Measurements from ENCODE around the gene ARHGAP23. TPM values are rescaled to one million over a fixed set of nuclear protein-coding genes. Genes with fewer than 3 reads are reported as not detected.

The ARHGAP23 gene
- total RNA-seq = 10 to 100 TPM in 6 of 8 experiments, 1 to 10 TPM in 2; 5.2 to 21.1 (median 14.0) TPM

DNA sequence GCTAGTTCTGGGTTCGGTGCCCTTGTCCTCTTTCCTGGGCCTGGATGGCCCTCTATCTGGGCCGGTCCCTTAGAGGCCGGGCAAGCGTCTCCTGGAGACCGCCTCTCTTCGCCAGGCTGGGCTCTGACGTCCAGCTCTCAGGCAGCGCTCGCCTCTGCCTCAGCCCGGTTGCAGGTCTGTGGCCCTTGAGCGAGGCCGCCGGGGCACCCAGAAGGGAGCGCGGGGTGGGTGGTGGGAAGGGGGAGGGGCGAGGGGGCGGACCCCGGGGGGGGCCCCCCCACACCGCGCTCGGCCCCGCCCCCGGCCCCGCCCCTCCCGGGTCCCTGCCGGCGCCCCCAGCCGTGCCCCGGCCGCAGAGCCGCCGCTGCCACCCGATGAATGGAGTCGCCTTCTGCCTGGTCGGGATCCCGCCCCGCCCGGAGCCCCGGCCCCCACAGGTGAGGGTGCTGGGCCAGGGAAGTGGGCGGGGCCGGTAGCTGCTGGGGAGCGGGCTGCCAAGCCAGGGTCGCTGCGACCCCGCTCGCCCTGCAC is at the start of gene ARHGAP23:
Gene ARHGAP23 (plus strand): TSS at position 353 of the 531 bp plus-strand sequence. CDS start 22 bp downstream, at position 375.
- Histone ChIP-seq H3K27ac (peak within 1 kb of the TSS in 1 of 2 donors; percentile 10), H3K4me3 (peak within 1 kb of the TSS; percentile 12 to 41 (median 23)), H3K4me1 (replicated peaks in 1 of 2) (peaks cover 31% of the 10 kb centered on the region in 2 donors)
- ATAC-seq (replicated peaks in 6 of 8) = peak; percentile 48 to 81 (median 76)
- in situ Hi-C loops (cut with MboI; ENCODE audit: low pct_unique_long_range_greater_than_20kb in 2 of 9, low sequenced_read_pairs in 9 of 9, unreplicated experiment in 9 of 9) = loop anchor here in 1 of 9 experiments (25.0 kb wide), 1 partner anchor 91 kb away; the partner anchor contains the start of gene GPR179
- 0% methylated on average over 1 of the region's 46 CpGs; no CpG with 5 or more reads in 9 of the 10 experiments for WGBS, 10 experiments

- Histone ChIP-seq H3K4me3 (no peak overlapping the region), H3K4me1 (replicated peaks in 1 of 2) (no peaks in the 10 kb centered on the region), H3K27ac (no peak overlapping the region)
- 86 to 100% (median 91%) methylated on average over 1 of the region's 1 CpG; no CpG with 5 or more reads in 6 of the 10 experiments for WGBS, 10 experiments
- no peak for ATAC-seq (replicated peaks in 6 of 8)
- in situ Hi-C loops (cut with MboI; ENCODE audit: low pct_unique_long_range_greater_than_20kb in 2 of 9, low sequenced_read_pairs in 9 of 9, unreplicated experiment in 9 of 9) = no loop called here
Observed at GRCh38 chr17:38379448-38379847, 48.8 kb upstream of the ARHGAP23 start.

DNA sequence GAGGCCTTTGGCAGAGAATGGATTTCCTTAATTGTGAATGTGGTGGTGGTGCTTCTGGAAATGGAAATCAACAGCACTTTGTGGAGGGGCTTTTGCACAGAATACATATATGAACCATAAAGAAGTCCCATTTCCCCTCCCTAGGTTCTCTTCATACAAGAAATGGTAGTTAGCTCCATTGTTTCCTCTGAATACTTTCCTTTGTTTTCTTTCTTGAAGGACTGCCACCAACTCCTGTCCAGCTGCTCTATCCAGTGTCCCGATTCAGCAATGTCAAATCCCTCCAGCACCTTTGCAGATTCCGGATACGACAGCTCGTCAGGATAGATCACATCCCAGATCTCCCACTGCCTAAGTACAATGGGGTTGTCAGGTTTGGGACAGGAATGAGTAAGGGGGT is 33.2 kb upstream of the ARHGAP23 start:
- WGBS, 10 experiments = 90 to 100% (median 100%) methylated on average over 1 to 4 of the region's 4 CpGs; no CpG with 5 or more reads in 2 of the 10 experiments
- ATAC-seq (replicated peaks in 6 of 8) = no peak
- no peak overlapping the region for H3K4me3 ChIP-seq
- in situ Hi-C loops (cut with MboI; ENCODE audit: low pct_unique_long_range_greater_than_20kb in 2 of 9, low sequenced_read_pairs in 9 of 9, unreplicated experiment in 9 of 9) = no loop called here
- H3K27ac ChIP-seq = no peak overlapping the region
- H3K4me1 ChIP-seq (replicated peaks in 1 of 2) = no peaks in the 10 kb centered on the region

DNA sequence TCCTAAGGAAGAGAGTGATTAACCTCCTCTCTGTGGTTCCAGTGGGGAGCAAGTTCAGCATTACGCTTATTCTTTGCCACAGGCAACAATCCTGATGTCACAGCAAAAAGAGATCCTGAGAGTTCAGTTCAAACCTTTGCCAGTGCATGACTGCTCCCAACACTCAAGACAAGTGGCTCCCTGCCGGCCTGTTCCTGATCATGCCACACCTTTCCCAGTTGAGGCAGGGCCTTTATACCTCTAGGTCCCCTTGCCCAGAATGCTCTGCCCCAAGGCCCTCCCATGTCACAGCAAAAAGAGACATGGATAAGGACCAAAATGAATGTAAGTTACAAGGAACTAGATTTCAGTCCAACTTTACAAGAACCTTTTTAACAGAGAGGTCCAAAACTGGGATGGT is 31.0 kb upstream of the ARHGAP23 start:
- WGBS, 10 experiments = 54 to 100% (median 100%) methylated on average over 1 to 2 of the region's 2 CpGs; no CpG with 5 or more reads in 3 of the 10 experiments
- ATAC-seq (replicated peaks in 6 of 8) = no peak

GRCh38 chr17:38400286-38400685 is 28.0 kb upstream of the ARHGAP23 start:
- peaks cover 11 to 13% of the 10 kb centered on the region in 2 donors for H3K4me1 ChIP-seq (replicated peaks in 1 of 2)
- 75 to 100% (median 91%) methylated on average over 1 to 6 of the region's 6 CpGs; no CpG with 5 or more reads in 2 of the 10 experiments for WGBS, 10 experiments
- in situ Hi-C loops (cut with MboI; ENCODE audit: low pct_unique_long_range_greater_than_20kb in 2 of 9, low sequenced_read_pairs in 9 of 9, unreplicated experiment in 9 of 9) = no loop called here
- H3K4me3 ChIP-seq = no peak overlapping the region
- H3K27ac ChIP-seq = no peak overlapping the region
- ATAC-seq (replicated peaks in 6 of 8) = no peak

More for the DNA sequence above, 31.0 kb upstream of the ARHGAP23 start:
- Histone ChIP-seq H3K27ac (no peak overlapping the region), H3K4me1 (replicated peaks in 1 of 2) (no peaks in the 10 kb centered on the region), H3K4me3 (no peak overlapping the region)
- in situ Hi-C loops (cut with MboI; ENCODE audit: low pct_unique_long_range_greater_than_20kb in 2 of 9, low sequenced_read_pairs in 9 of 9, unreplicated experiment in 9 of 9) = no loop called here

DNA sequence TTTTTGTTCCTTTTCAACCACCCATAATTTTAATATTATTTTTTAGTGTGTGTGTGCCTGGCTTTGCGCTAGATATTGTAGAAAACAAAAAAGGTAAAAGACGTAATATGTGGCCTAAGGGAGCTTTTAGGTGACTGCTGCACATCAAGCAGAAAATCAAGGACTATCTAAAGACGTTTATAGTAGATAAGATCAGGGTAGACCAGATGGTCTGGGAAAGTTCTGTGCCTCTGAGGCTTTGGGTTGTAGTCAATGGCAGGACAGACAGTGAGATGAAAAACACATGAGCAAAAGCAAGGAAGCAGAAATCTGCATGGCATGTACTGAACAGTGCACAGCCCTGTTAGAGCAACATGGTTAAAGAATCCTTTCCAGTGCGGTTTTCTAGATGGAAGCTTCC is 26.8 kb upstream of the ARHGAP23 start:
- peaks cover 11 to 13% of the 10 kb centered on the region in 2 donors for H3K4me1 ChIP-seq (replicated peaks in 1 of 2)
- H3K27ac ChIP-seq = no peak overlapping the region
- H3K4me3 ChIP-seq = no peak overlapping the region
- ATAC-seq (replicated peaks in 6 of 8) = no peak
- in situ Hi-C loops (cut with MboI; ENCODE audit: low pct_unique_long_range_greater_than_20kb in 2 of 9, low sequenced_read_pairs in 9 of 9, unreplicated experiment in 9 of 9) = no loop called here
- 69 to 100% (median 93%) methylated on average over 1 to 4 of the region's 4 CpGs; no CpG with 5 or more reads in 1 of the 10 experiments for WGBS, 10 experiments

- Histone ChIP-seq H3K4me1 (replicated peaks in 1 of 2) (peaks cover 11 to 13% of the 10 kb centered on the region in 2 donors), H3K4me3 (no peak overlapping the region), H3K27ac (no peak overlapping the region)
- ATAC-seq (replicated peaks in 6 of 8) = peak in 1 of 8 experiments; percentile 7
- WGBS, 10 experiments = 60 to 100% (median 91%) methylated on average over 1 to 5 of the region's 5 CpGs; no CpG with 5 or more reads in 4 of the 10 experiments
- in situ Hi-C loops (cut with MboI; ENCODE audit: low pct_unique_long_range_greater_than_20kb in 2 of 9, low sequenced_read_pairs in 9 of 9, unreplicated experiment in 9 of 9) = no loop called here
Observed at GRCh38 chr17:38402897-38403296, 25.4 kb upstream of the ARHGAP23 start.

GRCh38 chr17:38403491-38403890 is 24.8 kb upstream of the ARHGAP23 start:
- in situ Hi-C loops (cut with MboI; ENCODE audit: low pct_unique_long_range_greater_than_20kb in 2 of 9, low sequenced_read_pairs in 9 of 9, unreplicated experiment in 9 of 9) = no loop called here
- ATAC-seq (replicated peaks in 6 of 8) = peak; percentile 52 to 100 (median 86)
- H3K27ac ChIP-seq = no peak overlapping the region
- H3K4me3 ChIP-seq = no peak overlapping the region
- peaks cover 11 to 13% of the 10 kb centered on the region in 2 donors for H3K4me1 ChIP-seq (replicated peaks in 1 of 2)
- WGBS, 10 experiments = 0 to 51% (median 41%) methylated on average over 1 to 4 of the region's 4 CpGs; no CpG with 5 or more reads in 2 of the 10 experiments

DNA sequence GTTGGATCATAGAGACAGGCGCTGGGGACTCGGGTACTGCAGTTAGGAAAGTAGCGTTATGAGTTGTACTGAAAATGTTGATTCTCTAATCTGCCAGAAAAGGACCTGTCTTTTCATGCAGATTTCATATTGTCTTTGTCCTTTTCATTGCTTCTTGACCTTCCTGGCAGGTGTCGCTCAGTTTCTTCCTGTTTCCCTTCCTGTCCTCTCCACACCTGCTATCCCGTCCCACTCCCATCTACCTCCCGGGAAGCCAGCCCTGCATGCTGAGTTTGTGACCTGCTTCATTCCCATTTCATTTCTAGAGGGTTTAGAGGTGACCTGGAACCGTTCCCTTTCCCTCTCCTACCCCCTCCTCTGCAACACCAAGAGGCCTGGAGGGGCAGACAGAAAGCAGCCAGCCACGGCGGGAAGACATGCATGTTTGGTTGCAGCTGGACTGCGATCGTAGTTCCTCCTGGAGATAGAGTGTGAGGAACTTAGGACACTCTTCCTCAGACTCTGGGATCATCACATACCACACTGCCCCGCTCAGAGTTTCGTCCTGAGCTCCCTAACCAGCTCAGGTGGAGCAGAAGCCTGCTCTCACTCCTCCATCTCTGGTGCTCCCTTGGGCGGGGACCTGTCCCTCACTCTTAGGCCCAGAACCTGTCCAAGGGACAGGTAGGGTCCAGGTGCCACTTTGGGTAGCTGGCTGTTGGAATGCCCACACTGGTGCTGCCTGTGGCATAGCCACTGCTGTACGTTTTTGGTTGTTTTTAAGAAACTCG is 23.9 kb upstream of the ARHGAP23 start:
- WGBS, 10 experiments = 48 to 100% (median 74%) methylated on average over 1 to 12 of the region's 16 CpGs
- in situ Hi-C loops (cut with MboI; ENCODE audit: low pct_unique_long_range_greater_than_20kb in 2 of 9, low sequenced_read_pairs in 9 of 9, unreplicated experiment in 9 of 9) = no loop called here
- ATAC-seq (replicated peaks in 6 of 8) = no peak

GRCh38 chr17:38405654-38406053 is 22.6 kb upstream of the ARHGAP23 start:
- peaks cover 11 to 13% of the 10 kb centered on the region in 2 donors for H3K4me1 ChIP-seq (replicated peaks in 1 of 2)
- H3K27ac ChIP-seq = no peak overlapping the region
- in situ Hi-C loops (cut with MboI; ENCODE audit: low pct_unique_long_range_greater_than_20kb in 2 of 9, low sequenced_read_pairs in 9 of 9, unreplicated experiment in 9 of 9) = no loop called here
- 20 to 100% (median 88%) methylated on average over 1 to 4 of the region's 4 CpGs; no CpG with 5 or more reads in 3 of the 10 experiments for WGBS, 10 experiments
- no peak overlapping the region for H3K4me3 ChIP-seq
- ATAC-seq (replicated peaks in 6 of 8) = no peak

More for the DNA sequence above, 23.9 kb upstream of the ARHGAP23 start:
- Histone ChIP-seq H3K27ac (no peak overlapping the region), H3K4me1 (replicated peaks in 1 of 2) (peaks cover 11 to 13% of the 10 kb centered on the region in 2 donors), H3K4me3 (no peak overlapping the region)

- in situ Hi-C loops (cut with MboI; ENCODE audit: low pct_unique_long_range_greater_than_20kb in 2 of 9, low sequenced_read_pairs in 9 of 9, unreplicated experiment in 9 of 9) = loop anchor here in 2 of 9 experiments (5.0 to 10.0 kb wide), 2 partner anchors 63 to 65 kb away; partner anchors contain the start of gene GPR179 (in 1 of the 2)
- 0 to 100% (median 86%) methylated on average over 1 of the region's 1 CpG; no CpG with 5 or more reads in 7 of the 10 experiments for WGBS, 10 experiments
- Histone ChIP-seq H3K27ac (no peak overlapping the region), H3K4me3 (no peak overlapping the region), H3K4me1 (replicated peaks in 1 of 2) (peaks cover 11 to 13% of the 10 kb centered on the region in 2 donors)
- ATAC-seq (replicated peaks in 6 of 8) = no peak
Observed at GRCh38 chr17:38410201-38410600, 18.1 kb upstream of the ARHGAP23 start.

DNA sequence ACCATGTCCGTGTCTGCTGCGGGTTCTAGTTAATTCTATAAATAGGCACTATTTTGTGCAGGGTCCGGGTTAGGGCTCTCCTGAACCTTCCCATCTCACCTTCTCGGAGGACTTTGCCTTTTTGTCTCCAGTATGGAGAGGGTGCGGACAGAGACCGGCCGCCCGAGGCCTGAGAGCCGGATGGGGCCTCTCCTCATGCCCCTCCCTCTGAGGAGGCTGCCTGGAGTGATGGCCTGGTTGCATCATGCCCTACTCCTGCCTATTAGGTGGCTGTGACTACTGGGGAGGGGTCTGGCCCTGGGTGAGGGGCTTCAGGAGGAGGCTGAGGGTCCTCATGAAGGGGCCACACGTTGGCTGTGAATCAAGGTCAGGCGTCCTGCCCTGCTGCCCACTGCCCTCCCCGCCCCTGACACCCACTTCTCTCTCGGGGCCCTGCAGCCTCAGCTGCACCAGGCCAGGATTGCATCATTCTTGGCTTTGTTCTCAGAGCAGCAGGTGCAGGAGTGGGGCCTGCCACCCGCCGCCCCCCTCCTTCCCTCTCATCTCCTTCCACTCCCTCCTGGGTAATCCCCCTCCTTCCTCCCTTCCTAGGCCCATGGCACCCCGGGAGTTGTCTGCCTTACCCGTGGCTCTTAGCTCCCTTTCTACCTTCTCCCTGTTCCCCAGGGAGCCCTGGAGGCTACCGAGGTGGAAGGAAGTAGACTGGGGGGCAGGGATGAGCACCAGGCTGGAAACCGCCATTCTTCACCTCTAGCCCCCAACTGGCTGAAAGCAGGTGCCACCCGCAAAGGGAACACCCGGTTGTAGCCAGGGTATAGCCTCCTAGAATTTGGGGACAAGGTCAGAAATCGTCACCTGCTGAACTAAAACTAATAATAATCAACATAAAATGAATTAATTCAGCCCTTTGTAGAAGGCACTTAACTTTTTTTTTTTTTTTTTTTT is 12.7 kb upstream of the ARHGAP23 start:
- in situ Hi-C loops (cut with MboI; ENCODE audit: low pct_unique_long_range_greater_than_20kb in 2 of 9, low sequenced_read_pairs in 9 of 9, unreplicated experiment in 9 of 9) = loop anchor here in 1 of 9 experiments (10.0 kb wide), 1 partner anchor 71 kb away; the partner anchor contains the start of gene GPR179
- ATAC-seq (replicated peaks in 6 of 8) = peak; percentile 39 to 81 (median 75)
- Histone ChIP-seq H3K4me3 (peak overlapping the region in 2 of 5 donors; percentile 15 to 17), H3K27ac (peak overlapping the region; percentile 94 to 98), H3K4me1 (replicated peaks in 1 of 2) (peaks cover 36 to 51% of the 10 kb centered on the region in 2 donors)
- 5 to 60% (median 21%) methylated on average over 1 to 7 of the region's 22 CpGs; no CpG with 5 or more reads in 3 of the 10 experiments for whole genome bisulfite sequencing, 10 experiments
